GM21528 (cell line): ENCODE results near the gene ULBP2.
"Not testable (repeated sequence)": the region's sequence is repeated elsewhere in the genome, so short reads cannot be mapped to it uniquely, and the experiment has no call there.

Experiments used
- ATAC-seq: cut with Tn5 transposase; IDR thresholded peaks from one replicate; pipeline ENCODE4 v1.9.1; 2021; ENCODE audit warnings: mild to moderate bottlenecking, moderate library complexity; ENCODE audit not compliant: unreplicated experiment, low FRiP score

ULBP2 gene

DNA sequence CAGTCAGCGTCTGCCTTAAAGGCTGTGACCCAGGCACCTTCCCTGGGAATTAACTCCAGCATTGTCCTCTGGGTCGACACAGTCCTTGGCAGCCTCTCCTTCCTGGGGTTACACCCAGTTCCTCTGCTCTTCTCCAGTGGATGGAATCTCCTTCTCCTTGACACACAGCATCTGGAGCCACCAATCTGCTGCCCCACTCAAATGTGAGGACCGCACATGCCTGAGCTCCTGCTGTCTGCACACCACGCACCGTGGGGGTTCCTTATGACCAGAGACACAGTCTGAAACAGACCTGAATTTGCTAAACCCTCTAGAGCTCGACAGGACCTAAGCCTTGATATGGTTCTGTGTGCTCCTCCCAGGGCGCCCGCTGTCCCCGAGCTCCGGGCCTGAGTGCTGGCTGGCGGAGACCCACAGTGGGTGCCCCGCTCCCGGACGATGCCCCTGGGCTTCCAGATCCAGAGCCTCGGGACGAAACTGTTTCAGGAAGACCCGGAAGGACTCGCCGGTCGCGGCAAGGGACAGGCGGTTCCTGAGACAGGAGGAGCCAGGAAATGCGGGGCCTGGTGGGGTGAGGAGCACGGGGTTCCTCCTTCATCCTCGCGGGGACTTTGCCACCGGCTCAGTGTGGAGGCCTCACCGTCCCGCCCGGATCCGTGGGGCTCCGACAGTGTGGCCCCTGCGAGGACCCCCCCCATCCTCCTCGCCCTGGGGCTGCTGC is 16.4 kb upstream of the ULBP2 start:
- no peak for ATAC-seq

DNA sequence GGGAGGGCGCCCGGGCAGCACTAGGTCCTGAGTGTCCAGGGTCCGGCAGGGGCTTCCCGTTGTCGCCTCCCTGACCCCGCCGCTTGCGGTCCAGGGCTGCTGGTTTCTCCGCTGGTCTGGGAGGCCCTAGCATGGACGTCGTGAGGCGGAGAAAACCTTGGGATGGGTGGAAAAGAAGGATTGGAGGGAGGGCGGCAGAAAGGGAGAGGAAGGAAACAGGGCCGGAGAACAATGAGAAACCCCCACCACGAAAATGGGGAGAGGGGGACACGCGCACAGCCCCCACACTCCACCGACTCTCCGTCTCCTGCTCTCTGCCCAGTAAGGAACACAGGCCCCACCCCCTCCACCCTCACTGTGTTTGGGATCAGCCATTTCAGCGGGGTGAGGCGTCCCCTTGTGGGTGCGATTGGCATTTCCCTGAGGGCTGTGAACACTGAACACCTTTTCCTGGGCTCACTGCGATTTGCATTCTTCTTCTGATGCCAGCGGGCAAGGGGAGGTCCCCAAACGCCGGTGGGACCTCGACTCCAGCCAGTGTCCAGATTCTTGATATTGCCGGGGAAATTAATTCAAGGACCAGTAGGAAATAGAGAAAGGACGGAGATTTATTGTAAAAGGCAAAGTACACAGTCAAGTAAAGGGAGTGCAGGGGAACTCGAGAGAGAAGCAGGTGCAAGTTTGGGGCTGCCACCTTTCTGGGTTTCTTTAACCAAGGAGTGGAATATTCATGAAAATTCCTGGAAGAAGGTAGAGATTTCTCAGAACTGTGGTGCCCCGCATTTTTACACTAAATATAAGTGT is 15.6 kb upstream of the ULBP2 start:
- no peak for ATAC-seq

DNA sequence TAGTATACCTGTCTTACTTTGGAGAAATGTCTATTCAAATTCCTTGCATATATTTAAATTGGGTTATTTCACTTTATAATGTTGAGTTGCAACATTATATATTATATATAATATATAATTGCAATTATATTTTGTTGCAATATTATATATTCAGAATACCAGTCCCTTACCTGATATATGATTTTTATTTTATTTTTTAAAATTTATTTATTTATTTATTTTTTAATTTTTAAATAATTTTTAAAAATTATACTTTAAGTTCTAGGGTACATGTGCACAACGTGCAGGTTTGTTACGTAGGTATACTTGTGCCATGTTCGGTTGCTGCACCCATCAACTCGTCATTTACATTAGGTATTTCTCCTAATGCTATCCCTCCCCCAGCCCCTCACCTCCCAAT is 14.8 kb upstream of the ULBP2 start:
- not testable (repeated sequence) for ATAC-seq

DNA sequence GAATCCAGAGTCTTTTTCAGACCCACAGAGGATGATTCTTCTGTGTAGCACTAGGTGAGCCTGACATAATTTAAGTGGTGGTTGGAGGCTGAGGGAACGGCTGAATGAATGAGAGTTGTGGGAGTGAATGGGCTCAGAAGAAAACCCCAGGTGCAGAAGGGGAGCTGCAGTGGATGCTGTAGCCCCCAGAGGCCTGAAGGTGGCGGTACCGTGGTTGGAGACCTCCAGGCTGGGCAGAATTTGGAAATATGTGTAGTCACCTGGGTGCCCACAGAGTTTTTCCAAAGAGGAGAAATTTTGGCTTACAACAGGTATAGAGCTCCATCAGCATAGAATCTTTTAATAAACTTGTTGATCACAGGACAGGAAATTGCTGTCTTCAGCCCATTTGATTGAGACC is 12.4 kb upstream of the ULBP2 start:
- ATAC-seq = no peak

DNA sequence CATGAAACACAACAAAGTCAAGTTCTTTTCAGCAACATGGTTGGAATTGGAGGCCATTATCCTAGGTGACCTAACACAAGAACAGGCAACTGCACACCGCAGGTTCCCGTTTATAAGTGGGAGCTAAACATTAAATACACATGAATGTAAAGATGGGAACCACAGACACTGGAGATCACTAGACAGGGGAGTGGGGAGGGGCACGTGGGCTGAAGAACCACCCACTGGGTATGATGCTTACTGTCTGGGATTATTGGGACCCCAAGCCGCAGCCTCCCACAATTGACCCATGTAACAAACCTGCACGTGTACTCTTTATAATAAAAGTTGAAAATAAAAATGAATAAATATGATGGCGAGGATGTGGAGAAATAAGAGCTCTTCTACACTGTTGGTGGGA is 10.3 kb upstream of the ULBP2 start:
- ATAC-seq = no peak

DNA sequence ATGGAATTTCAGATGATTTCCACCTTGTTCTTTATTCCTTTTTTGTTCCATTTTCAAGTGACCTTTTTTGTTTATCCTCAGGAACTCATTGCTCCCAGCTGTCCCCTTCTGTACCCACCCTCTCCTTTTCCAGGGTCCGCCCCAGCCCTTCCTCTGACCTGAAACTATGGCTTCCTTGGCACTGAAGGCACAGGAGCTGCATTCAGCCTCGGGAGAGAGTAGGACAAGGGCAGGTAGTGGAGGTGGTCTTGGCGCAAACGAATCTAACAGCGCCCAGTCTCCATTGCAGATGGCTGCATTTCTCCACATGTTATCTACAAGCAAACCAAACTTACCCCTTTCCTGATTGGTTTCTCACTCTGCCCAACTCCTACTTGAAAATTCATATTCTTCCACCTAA is 8.8 kb upstream of the ULBP2 start:
- ATAC-seq = no peak

DNA sequence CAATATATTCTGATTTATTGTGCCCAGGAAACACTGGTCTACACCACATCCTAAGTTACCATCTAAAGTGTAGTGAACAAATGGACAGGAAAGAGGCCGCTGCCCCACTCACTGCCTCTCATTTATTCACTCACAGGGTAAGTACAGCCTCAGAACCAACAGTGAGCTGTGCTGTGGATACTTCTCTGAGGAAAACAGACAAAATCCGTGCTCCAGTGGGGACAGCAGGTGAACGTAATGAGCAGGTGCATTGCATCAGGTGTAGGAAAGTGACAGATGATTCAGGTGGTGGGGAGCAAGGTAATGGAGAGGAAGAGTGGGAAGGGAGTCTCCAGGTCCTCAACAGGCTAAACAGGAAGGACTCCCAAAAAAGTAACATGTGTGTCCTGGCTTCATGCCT is 8.4 kb upstream of the ULBP2 start:
- ATAC-seq = no peak

DNA sequence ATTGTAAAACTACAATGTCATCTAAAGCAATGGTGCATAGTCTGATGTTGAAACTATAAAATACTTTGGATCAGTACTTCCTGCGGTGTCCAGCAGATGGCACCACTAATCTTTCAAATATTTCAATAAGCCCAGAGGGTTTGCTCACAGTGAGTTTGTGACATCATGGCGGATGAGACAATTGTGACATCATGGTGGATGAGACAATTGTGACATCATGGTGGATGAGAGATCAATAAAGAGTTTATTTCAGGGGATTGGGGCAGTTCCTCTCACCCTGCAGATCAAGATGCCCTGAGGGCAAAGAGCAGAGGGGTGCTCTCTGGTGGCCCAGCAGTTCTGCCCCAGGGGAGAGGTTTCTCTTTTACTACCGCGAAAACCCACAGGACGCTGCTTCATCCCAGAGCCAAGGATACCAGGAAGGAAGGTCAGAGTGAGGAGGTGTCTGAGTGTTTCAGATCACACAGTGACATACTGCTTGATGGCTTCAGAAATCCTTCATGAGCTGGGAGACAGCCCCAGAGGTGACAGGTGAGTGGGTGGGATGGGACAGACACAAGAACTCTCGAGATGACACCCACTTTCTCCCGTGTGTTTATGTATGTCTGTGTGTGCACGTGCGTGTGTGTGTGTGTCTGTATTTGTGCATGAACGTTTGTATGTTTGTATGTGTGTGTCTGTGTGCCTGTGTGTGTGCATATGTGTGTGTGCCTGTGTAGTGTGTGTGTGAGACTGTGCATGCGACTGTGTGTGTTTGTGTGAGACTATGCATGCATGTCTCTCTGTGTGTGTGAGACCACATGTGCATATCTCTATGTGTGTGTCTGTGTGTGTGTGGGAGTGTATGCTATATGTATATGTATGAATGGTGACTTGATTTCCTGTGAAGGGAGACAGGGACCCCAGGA is 7.3 kb upstream of the ULBP2 start:
- ATAC-seq = no peak

DNA sequence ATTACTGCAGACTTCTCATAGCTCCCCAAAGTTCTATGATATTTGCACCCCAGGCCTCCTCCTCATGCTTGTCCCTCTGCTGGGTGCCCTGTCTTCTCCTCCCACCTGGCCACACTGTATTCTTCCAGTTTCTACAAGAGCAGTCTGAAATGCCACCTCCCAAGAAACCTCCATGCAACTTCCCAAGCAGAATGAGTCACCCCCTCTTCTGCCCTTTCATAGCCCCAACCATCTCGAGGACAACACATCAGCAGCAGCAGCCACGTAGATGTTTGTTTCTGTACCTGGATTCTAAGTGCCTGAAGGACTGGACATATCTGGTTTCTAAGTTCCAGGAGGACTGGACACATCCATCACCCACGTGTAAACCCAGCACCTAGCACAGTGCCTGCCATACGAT is 6.6 kb upstream of the ULBP2 start:
- no peak for ATAC-seq

DNA sequence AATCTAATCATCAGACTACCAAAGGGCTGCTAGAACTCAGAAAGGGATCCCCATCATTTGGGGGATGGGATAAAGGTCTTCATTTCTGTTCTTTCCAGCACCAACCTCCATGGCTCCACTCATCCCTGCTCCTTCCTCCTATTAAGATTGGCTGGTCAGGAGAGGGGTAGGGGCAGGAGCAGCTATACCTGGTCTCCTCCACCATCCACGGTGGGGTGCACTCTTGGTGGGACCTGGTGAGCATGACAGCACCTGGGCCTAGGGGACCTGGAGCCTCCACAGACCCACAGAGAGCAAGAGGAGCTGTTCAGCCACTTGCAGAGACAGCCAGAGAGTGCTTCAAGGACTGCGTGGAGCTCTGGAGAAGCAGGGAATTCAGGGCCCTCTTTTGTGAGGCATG is 6.1 kb upstream of the ULBP2 start:
- ATAC-seq = no peak

DNA sequence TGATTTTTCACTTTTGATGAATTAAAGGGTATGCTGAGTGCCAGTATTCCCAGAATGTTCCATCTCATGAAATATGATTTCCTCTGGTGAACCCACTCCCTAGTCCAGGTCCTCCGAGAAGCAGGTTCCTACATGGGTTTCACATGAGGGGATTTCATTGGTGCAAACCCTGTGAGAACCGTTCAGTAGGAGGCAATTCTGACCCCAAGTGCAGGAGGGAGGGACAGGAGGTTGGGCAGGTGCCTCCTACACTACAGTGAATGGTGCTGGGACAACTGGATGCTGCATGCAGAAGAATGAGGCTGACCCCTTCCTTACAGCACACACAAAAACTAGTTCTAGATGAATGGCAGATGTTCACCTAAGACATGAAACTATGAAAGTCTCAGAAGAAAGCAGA is 5.1 kb upstream of the ULBP2 start:
- no peak for ATAC-seq

DNA sequence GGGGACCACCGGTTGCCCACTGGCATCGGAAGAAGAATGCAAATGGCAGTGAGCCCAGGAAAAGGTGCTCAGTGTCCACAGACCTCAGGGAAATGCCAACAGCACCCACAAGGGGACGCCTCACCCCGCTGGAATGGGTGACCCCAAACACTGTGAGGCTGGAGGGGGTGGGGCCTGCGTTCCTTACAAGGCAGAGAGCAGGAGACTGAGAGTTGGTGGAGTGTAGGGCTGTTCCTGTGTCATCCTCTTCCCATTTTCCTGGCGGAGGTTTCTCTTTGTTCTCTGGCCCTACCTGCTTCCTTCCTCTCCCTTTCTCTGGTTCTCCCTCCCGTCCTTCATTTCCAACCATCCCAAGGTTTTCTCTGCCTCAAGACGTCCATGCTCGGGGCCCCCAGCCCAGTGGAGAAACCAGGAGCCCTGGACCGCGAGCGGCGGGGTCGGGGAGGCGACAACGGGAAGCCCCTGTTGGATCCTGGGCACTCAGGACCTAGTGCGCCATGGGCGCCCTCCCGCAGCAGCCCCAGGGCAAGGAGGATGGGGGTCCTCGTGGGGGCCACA is 3.7 kb upstream of the ULBP2 start:
- ATAC-seq = not testable (repeated sequence)

DNA sequence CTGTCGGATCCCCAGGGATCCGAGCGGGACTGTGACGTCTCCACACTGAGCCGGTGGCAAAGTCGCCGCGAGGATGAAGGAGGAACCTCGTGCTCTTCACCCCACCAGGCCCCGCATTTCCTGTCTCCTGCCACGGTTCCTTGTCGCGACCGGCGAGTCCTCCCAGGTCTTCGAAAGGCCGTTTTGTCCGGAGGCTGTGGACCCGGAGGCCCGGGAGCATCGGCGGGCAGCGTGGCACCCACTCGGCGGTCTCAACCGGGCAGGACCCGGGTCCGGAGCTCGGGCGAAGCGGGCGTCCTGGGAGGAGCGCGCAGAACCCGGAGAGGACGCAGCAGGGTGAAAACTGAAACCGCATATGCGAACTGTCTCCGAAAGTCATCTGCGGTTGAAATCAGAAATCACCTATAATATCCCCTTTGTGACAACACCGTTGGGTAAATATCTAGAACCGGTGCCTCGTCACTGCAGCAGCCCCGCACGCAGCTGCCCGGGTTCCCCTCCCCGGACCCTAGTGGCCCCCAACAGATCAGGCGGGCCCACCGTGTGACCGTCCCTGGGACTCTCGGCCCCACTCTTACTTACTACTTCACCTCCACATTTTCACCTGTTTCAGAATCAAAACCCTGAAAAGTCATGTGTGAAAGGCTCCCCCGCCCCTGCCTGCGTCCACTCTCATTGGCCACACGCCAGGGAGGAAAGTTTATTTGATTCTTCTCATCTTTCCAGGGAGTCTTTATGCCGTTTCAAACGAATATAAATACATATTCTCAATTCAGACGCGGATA is 3.1 kb upstream of the ULBP2 start:
- ATAC-seq = peak; percentile 66

DNA sequence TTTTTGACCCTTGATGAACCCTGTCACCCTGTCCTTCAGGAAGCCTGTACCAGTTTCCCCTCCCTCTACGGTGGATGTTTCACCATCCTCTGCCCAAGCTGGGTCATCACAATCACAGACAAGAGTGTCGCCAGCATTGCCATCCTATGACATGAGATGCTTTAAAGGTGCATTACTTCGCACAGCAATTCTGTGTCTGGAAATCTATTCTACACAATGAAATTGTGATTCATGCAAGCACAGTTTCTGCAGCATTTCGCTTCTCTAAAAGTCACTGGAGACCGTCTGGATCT is 2.5 kb upstream of the ULBP2 start:
- no peak for ATAC-seq

DNA sequence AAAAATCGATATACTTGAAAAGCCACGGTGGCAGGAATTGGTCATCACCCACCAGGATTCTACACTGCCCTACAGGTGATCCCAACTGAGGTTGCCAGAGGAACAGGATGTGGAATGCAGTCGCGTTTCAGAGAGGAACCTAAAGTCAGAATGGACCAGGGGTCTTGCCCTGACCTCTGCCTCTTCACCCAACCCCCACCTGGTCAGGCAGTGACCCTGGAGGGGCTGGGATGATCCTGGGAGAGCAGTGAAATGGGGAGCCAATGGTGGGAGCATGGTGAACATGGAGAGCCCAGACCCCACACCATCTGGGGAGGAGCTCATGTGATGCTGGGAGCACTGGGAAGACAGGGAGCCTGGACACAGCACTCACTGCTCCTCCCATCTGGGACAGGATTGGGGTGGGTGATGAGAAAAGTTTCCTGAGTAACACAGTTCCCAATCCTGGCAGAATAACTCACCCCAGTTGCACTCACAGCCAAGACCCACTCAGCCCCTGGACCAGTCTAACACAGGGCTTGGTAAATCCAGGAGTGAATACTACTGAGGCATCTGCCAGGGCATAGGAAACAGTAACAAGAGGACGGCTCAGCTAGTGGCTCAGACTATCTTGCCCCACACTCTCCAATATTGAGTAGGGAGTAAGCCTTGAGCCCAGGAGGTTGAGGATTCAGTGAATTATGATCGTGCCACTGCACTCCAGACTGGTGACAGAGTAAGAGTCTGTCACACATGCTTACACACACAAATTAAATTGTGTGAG is 1.7 kb upstream of the ULBP2 start:
- no peak for ATAC-seq

DNA sequence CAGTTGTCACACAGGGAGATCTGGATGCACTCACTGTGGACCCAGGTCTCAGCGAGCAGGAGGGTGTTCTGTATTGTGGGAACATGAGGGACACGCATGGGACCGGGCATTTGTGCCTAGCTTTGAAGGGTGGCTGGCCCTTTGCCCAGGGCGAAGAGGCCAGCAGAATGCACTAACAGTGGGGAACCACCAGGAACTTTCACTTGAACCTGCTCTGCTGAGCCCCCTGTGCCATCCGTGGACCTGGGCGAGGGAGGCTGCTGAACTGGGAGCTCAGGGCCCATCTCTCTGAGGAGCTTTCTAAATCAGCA is 1.2 kb upstream of the ULBP2 start:
- no peak for ATAC-seq

DNA sequence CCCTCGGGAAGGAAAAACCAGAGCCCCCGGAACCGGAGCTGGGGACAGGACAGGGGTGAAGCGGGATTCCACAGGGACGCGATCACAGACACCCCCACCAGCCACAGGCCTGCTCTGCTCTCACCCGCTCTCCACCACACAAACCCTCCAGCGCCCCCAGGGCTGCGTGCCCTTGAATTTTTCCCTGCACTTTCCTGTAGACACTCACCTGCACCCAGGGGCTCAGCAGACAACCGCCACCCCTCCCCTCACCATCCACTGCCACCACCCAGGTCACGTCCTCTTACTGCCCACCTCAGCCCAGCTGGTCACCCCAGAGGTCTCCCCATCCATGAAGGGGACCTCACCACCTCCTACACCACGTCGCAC is 631 bp downstream of the ULBP2 start:
- no peak for ATAC-seq

DNA sequence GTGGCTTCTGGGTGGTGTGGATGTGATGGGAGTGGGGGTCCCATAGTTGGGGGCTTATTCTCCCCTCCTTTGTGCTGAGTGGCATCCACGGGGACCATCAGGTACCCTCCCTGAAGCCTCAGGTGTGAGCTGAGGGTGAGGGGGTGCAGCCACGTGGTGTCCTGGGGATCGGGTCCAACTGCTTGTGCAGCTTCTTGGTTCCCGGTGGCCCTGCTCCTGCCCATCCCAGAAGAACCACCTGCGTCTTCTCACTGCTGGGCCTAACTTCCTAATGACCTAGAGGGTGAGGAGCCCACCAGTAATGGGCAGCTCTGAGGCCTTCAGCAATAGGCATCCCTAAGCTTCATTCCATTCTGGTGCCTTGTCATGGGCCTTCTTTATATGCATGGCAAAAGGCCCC is 1.5 kb downstream of the ULBP2 start:
- not testable (repeated sequence) for ATAC-seq

DNA sequence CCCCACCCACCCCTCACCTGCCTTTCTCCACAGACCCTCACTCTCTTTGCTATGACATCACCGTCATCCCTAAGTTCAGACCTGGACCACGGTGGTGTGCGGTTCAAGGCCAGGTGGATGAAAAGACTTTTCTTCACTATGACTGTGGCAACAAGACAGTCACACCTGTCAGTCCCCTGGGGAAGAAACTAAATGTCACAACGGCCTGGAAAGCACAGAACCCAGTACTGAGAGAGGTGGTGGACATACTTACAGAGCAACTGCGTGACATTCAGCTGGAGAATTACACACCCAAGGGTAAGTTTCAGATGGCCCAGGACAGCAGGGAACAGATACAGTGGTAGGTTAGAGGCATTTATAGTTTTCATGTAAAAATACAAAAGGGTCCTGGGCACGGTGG is 3.5 kb downstream of the ULBP2 start:
- not testable (repeated sequence) for ATAC-seq

DNA sequence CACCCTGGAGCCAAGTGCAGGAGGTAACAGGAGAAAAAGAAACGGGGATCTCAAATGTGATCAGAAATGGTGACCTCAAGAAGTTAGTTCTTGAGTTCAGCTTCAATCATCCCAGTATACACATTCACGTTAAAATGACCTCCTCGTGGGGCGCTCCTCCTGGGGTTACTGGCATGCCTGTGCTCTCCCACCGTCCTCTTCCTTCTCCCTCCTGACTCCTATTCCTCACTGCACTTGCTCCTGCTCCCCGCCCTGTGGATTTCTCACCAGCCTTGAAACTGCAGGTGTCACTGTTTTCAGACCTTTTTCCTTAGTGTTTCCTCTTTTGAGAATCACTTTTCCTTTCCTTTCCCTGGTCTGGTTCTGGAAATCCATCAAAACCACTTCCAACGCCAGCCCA is 4.8 kb downstream of the ULBP2 start:
- ATAC-seq = not testable (repeated sequence)
